ENCODE data around the gene LIPK.

DNA sequence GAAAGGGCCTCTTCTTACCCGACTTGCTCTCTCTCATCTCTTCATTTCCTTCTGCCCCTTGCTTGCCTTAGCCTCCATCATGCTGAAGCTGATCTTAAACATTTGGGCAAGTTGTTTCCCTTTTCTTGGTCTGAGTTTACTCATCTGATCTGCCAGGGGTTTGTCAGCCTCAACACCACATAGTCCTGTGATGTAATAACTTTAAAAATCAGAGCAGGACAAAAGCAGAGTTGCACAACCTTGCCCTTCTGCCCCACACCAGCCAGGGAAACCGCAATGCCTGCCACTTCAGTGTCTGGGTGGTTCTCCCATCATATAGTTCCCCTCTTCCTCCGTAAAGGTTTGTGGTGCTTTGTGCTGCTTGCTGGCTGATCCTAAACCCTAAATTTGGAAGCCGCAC lies 86.6 kb downstream of the LIPK start:
- no peak for TF ChIP-seq POLR2A (IDR thresholded peaks at IDR 0.05)
- TF ChIP-seq CTCF (IDR thresholded peaks at IDR 0.05 in 4 of 5, conservative IDR thresholded peaks at IDR 0.05 in 1 of 5): no peak

Data from gastrocnemius medialis (tissue), 4 donors.